Measurements from ENCODE around the gene ATN1.

Gene ATN1

DNA sequence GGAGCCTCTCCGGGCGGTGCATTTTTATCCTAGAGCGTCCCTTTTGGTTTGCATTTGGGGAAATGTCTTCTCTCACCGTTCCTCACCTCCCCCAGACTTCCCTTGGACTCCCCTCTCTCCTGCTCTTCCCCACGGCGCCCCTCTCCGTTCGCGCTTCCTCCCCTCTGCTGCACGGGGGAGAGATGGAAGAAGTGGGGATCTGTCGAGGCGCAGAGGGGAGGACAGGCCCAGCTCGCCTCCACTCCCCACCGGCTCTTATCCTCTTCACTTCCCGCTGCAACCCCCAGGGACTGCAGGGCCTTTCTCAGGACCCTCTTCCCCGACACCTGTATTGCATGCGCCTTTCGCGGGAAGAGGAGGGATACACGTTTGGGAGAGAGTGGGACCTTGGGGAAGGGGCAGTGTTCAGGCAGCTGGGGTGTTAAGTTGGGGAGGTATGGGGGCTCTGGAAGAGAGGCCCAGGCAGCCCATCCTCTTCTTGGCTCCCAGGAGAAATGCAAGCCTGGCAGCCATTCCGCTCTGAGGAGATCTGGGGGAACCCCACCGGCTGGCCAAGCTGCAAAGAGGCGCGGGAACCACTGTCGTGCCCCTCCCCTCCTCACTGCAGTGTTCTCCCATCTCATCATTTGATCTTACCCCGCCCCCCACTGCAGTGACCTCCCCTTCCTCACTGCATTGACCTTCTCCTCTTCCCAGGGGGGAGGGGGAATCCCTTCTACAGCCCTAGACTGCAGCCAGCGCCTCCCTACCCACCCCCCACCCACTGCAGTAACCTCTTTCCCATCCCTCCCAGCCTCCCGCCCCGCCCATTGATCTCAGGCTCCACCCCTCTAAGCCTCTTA is 12.6 kb upstream of the ATN1 start:
- H3F3A ChIP-seq (ENCODE audit: control insufficient read depth, insufficient read depth), result no peaks in the 10 kb centered on the region
- H3K27ac ChIP-seq (ENCODE audit: low read depth, low read length), result no peak overlapping the region
- peaks cover 66% of the 10 kb centered on the region for H3K27me3 ChIP-seq (ENCODE audit: control insufficient read depth, low read length)
- TF ChIP-seq, protein P1, sequence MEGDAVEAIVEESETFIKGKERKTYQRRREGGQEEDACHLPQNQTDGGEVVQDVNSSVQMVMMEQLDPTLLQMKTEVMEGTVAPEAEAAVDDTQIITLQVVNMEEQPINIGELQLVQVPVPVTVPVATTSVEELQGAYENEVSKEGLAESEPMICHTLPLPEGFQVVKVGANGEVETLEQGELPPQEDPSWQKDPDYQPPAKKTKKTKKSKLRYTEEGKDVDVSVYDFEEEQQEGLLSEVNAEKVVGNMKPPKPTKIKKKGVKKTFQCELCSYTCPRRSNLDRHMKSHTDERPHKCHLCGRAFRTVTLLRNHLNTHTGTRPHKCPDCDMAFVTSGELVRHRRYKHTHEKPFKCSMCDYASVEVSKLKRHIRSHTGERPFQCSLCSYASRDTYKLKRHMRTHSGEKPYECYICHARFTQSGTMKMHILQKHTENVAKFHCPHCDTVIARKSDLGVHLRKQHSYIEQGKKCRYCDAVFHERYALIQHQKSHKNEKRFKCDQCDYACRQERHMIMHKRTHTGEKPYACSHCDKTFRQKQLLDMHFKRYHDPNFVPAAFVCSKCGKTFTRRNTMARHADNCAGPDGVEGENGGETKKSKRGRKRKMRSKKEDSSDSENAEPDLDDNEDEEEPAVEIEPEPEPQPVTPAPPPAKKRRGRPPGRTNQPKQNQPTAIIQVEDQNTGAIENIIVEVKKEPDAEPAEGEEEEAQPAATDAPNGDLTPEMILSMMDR (IDR thresholded peaks at IDR 0.05; ENCODE audit: low read depth, low read length, poor library complexity, severe bottlenecking), result no peak
- peak; percentile 94 for TF ChIP-seq EZH2phosphoT487 (IDR thresholded peaks at IDR 0.05; ENCODE audit: borderline replicate concordance, low read length)
- no peaks in the 10 kb centered on the region for H4K20me1 ChIP-seq (ENCODE audit: control insufficient read depth, insufficient read depth, low read depth, low read length)
- H3K4me2 ChIP-seq (ENCODE audit: low read length), result peak overlapping the region; percentile 72
- H3K36me3 ChIP-seq (ENCODE audit: control insufficient read depth, low read length), result no peaks in the 10 kb centered on the region
- H3K4me1 ChIP-seq (ENCODE audit: control insufficient read depth, low read length), result peaks cover 18% of the 10 kb centered on the region
- no peaks in the 10 kb centered on the region for H3K9me3 ChIP-seq (ENCODE audit: control insufficient read depth, insufficient read depth, low read length)
- no peaks in the 10 kb centered on the region for H3K9me2 ChIP-seq (replicated peaks; ENCODE audit: control insufficient read depth, low read length)
- no peaks in the 10 kb centered on the region for H3K79me2 ChIP-seq (ENCODE audit: control insufficient read depth, low read length)
- H3K4me3 ChIP-seq (ENCODE audit: low read length), result peak overlapping the region; percentile 65

DNA sequence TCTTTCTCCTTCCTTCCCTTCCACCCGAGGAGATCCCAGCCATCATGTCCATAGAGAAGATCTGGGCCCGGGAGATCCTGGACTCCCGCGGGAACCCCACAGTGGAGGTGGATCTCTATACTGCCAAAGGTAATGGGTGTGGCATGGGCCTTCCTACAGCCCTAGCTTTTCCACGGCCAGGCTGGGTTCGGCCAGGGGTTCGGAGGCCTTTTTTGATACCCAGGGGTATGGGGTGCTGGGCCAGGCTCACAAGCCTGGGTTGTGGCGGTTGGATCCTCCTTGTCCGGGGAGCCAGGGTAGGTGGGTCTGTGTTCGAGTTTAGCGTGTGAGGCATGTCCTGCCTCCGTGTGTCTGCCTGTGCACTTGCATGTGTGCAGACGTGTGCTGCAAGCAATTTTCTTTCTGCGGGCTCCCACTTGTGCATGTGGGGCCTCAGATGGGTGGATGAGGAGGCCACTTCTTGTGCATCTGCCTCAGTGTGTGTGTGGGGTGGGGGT is 11.9 kb upstream of the ATN1 start:
- H3K79me2 ChIP-seq (ENCODE audit: control insufficient read depth, low read length), result no peaks in the 10 kb centered on the region
- H3K27me3 ChIP-seq (ENCODE audit: control insufficient read depth, low read length), result peaks cover 66% of the 10 kb centered on the region
- no peak overlapping the region for H3K4me2 ChIP-seq (ENCODE audit: low read length)
- H3F3A ChIP-seq (ENCODE audit: control insufficient read depth, insufficient read depth), result no peaks in the 10 kb centered on the region
- TF ChIP-seq, protein P1 (IDR thresholded peaks at IDR 0.05; ENCODE audit: low read depth, low read length, poor library complexity, severe bottlenecking), result no peak
- no peak for TF ChIP-seq EZH2phosphoT487 (IDR thresholded peaks at IDR 0.05; ENCODE audit: borderline replicate concordance, low read length)
- H3K4me3 ChIP-seq (ENCODE audit: low read length), result no peak overlapping the region
- no peaks in the 10 kb centered on the region for H3K36me3 ChIP-seq (ENCODE audit: control insufficient read depth, low read length)
- H3K9me3 ChIP-seq (ENCODE audit: control insufficient read depth, insufficient read depth, low read length), result no peaks in the 10 kb centered on the region
- H3K9me2 ChIP-seq (replicated peaks; ENCODE audit: control insufficient read depth, low read length), result no peaks in the 10 kb centered on the region
- peaks cover 18% of the 10 kb centered on the region for H3K4me1 ChIP-seq (ENCODE audit: control insufficient read depth, low read length)
- H3K27ac ChIP-seq (ENCODE audit: low read depth, low read length), result no peak overlapping the region
- H4K20me1 ChIP-seq (ENCODE audit: control insufficient read depth, insufficient read depth, low read depth, low read length), result no peaks in the 10 kb centered on the region

DNA sequence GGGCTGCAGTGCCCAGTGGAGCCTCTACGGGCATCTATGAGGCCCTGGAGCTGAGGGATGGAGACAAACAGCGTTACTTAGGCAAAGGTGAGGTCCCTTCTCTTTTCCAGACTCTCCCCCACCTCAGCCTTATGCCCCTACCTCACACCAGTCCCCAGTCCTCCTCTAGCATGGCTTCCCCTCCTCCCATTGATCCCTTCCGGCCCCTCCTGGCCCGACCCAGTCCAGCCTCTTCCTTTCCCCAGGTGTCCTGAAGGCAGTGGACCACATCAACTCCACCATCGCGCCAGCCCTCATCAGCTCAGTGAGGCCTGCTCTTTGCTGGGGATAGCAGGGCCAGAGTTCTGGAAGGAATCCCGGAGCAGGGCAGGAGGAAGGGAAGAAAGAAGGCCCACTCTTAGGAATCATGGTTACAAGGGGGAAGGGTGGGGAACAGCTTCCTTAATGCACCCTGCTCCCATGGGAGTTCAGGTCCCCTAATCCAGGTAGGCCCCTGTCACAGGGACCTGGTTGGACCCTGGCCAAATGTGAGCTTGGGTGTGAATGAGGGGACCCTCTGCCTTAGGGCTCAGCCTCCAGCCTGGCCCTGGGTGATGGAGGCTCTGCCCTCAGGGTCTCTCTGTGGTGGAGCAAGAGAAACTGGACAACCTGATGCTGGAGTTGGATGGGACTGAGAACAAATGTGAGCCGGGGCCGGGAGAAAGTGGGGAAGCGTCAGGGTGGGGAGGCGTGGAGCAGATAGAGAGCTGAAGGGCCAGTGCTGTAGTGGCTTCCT is 11.1 kb upstream of the ATN1 start:
- TF ChIP-seq, protein P1 (IDR thresholded peaks at IDR 0.05; ENCODE audit: low read depth, low read length, poor library complexity, severe bottlenecking), result no peak
- no peak for TF ChIP-seq EZH2phosphoT487 (IDR thresholded peaks at IDR 0.05; ENCODE audit: borderline replicate concordance, low read length)
- H3K79me2 ChIP-seq (ENCODE audit: control insufficient read depth, low read length), result no peaks in the 10 kb centered on the region
- H3K27me3 ChIP-seq (ENCODE audit: control insufficient read depth, low read length), result peaks cover 66% of the 10 kb centered on the region
- H3K9me2 ChIP-seq (replicated peaks; ENCODE audit: control insufficient read depth, low read length), result no peaks in the 10 kb centered on the region
- H3K27ac ChIP-seq (ENCODE audit: low read depth, low read length), result no peak overlapping the region
- no peak overlapping the region for H3K4me3 ChIP-seq (ENCODE audit: low read length)
- no peaks in the 10 kb centered on the region; the same call in 1 of the 2 replicates for H3F3A ChIP-seq (ENCODE audit: control insufficient read depth, insufficient read depth)
- H4K20me1 ChIP-seq (ENCODE audit: control insufficient read depth, insufficient read depth, low read depth, low read length), result no peaks in the 10 kb centered on the region
- no peak overlapping the region for H3K4me2 ChIP-seq (ENCODE audit: low read length)
- peaks cover 22% of the 10 kb centered on the region for H3K4me1 ChIP-seq (ENCODE audit: control insufficient read depth, low read length)
- no peaks in the 10 kb centered on the region for H3K9me3 ChIP-seq (ENCODE audit: control insufficient read depth, insufficient read depth, low read length)
- no peaks in the 10 kb centered on the region for H3K36me3 ChIP-seq (ENCODE audit: control insufficient read depth, low read length)

Data from DOHH2 (cell line).